ENCODE data around the gene CKS1B. TPM values are rescaled to one million over a fixed set of nuclear protein-coding genes. Genes with fewer than 3 reads are reported as not detected.

Gene CKS1B
- total RNA-seq, 1 experiment from 2014 or later: 259 TPM

- no TSS peak for BruUV-seq (replicated peaks)
- ChIA-PET POLR2A (no interaction called here), CTCF (interaction anchor here (0.9 to 1.0 kb wide), 2 partner anchors 9 kb away, joined by 3 read pairs; partner anchors contain the start of gene PYGO2)
Observed at GRCh38 chr1:154951901-154952657, 22.4 kb upstream of the CKS1B start.

GRCh38 chr1:154952664-154953063 lies 21.8 kb upstream of the CKS1B start:
- peaks cover 10% of the 10 kb centered on the region for H3K4me1 ChIP-seq
- Mint-ChIP-seq H3K27ac (ENCODE audit: unreplicated experiment) (no peak overlapping the region), H3K36me3 (ENCODE audit: insufficient read depth, unreplicated experiment) (peaks cover 18% of the 10 kb centered on the region), H3K4me3 (ENCODE audit: unreplicated experiment) (no peak overlapping the region), H3K27me3 (ENCODE audit: insufficient read depth, unreplicated experiment) (no peaks in the 10 kb centered on the region), H3K9me3 (ENCODE audit: unreplicated experiment) (no peaks in the 10 kb centered on the region), H3K4me1 (ENCODE audit: low read depth, unreplicated experiment) (peaks cover 16% of the 10 kb centered on the region)
- H3K36me3 ChIP-seq (ENCODE audit: control insufficient read depth, insufficient read depth, low read length): no peaks in the 10 kb centered on the region
- BruUV-seq (replicated peaks): no TSS peak
- CTCF ChIA-PET: interaction anchor here (0.9 to 1.0 kb wide), 2 partner anchors 8 to 9 kb away, joined by 3 read pairs; partner anchors contain the start of gene PYGO2
- DNase-seq: no peak
- POLR2A ChIA-PET: no interaction called here
- no peak overlapping the region for H3K4me3 ChIP-seq (ENCODE audit: low read depth, low read length)
- TF ChIP-seq CTCF (IDR thresholded peaks at IDR 0.05; ENCODE audit: insufficient read depth in 1 of 2, low read depth in 1 of 2, low read length in 1 of 2, severe bottlenecking in 1 of 2, unreplicated experiment in 1 of 2): no peak
- H3K9me3 ChIP-seq: no peaks in the 10 kb centered on the region
- intact Hi-C loops (cut with micrococcal nuclease; ENCODE audit: unreplicated experiment): no loop called here
- no peaks in the 10 kb centered on the region for H3K27me3 ChIP-seq (replicated peaks; ENCODE audit: control insufficient read depth, insufficient read depth, low read length)

More at GRCh38 chr1:154951901-154952657, 22.4 kb upstream of the CKS1B start:
- Mint-ChIP-seq H3K36me3 (ENCODE audit: insufficient read depth, unreplicated experiment) (peaks cover 13% of the 10 kb centered on the region), H3K27me3 (ENCODE audit: insufficient read depth, unreplicated experiment) (no peaks in the 10 kb centered on the region), H3K4me3 (ENCODE audit: unreplicated experiment) (no peak overlapping the region), H3K4me1 (ENCODE audit: low read depth, unreplicated experiment) (peaks cover 10% of the 10 kb centered on the region), H3K9me3 (ENCODE audit: unreplicated experiment) (no peaks in the 10 kb centered on the region), H3K27ac (ENCODE audit: unreplicated experiment) (no peak overlapping the region)
- DNase-seq: no peak
- intact Hi-C loops (cut with micrococcal nuclease; ENCODE audit: unreplicated experiment): no loop called here
- Histone ChIP-seq H3K4me1 (peaks cover 7% of the 10 kb centered on the region), H3K27me3 (replicated peaks; ENCODE audit: control insufficient read depth, insufficient read depth, low read length) (no peaks in the 10 kb centered on the region), H3K36me3 (ENCODE audit: control insufficient read depth, insufficient read depth, low read length) (no peaks in the 10 kb centered on the region), H3K4me3 (ENCODE audit: low read depth, low read length) (no peak overlapping the region), H3K9me3 (no peaks in the 10 kb centered on the region)
- TF ChIP-seq CTCF (IDR thresholded peaks at IDR 0.05; ENCODE audit: insufficient read depth in 1 of 2, low read depth in 1 of 2, low read length in 1 of 2, severe bottlenecking in 1 of 2, unreplicated experiment in 1 of 2): no peak

GRCh38 chr1:154953611-154954038 lies 20.9 kb upstream of the CKS1B start:
- H3K4me1 ChIP-seq: peaks cover 10% of the 10 kb centered on the region
- H3K9me3 ChIP-seq: no peaks in the 10 kb centered on the region
- Mint-ChIP-seq H3K4me3 (ENCODE audit: unreplicated experiment) (no peak overlapping the region), H3K27ac (ENCODE audit: unreplicated experiment) (no peak overlapping the region), H3K27me3 (ENCODE audit: insufficient read depth, unreplicated experiment) (no peaks in the 10 kb centered on the region), H3K4me1 (ENCODE audit: low read depth, unreplicated experiment) (peaks cover 16% of the 10 kb centered on the region), H3K36me3 (ENCODE audit: insufficient read depth, unreplicated experiment) (peaks cover 19% of the 10 kb centered on the region), H3K9me3 (ENCODE audit: unreplicated experiment) (no peaks in the 10 kb centered on the region)
- CTCF ChIA-PET: interaction anchor here (0.8 kb wide), 1 partner anchor 30 kb away, joined by 3 read pairs; the partner anchor contains the start of gene FLAD1
- intact Hi-C loops (cut with micrococcal nuclease; ENCODE audit: unreplicated experiment): no loop called here
- no peak for TF ChIP-seq CTCF (IDR thresholded peaks at IDR 0.05; ENCODE audit: insufficient read depth in 1 of 2, low read depth in 1 of 2, low read length in 1 of 2, severe bottlenecking in 1 of 2, unreplicated experiment in 1 of 2)
- no peaks in the 10 kb centered on the region for H3K36me3 ChIP-seq (ENCODE audit: control insufficient read depth, insufficient read depth, low read length)
- no TSS peak for BruUV-seq (replicated peaks)
- DNase-seq: no peak
- no peak overlapping the region for H3K4me3 ChIP-seq (ENCODE audit: low read depth, low read length)
- no peaks in the 10 kb centered on the region for H3K27me3 ChIP-seq (replicated peaks; ENCODE audit: control insufficient read depth, insufficient read depth, low read length)
- POLR2A ChIA-PET: no interaction called here
